HG02623 (cell line): ENCODE data around the gene ELP6.
"Not testable (repeated sequence)": the region's sequence is repeated elsewhere in the genome, so short reads cannot be mapped to it uniquely, and the experiment has no call there.

ENCODE experiments used
- ATAC-seq: cut with Tn5 transposase; IDR thresholded peaks from one replicate; pipeline ENCODE4 v1.9.1; 2021; ENCODE audit warnings: moderate library complexity; ENCODE audit not compliant: unreplicated experiment

ELP6 gene

GRCh38 chr3:47515100-47515499, 1.6 kb upstream of the ELP6 start:
- ATAC-seq: no peak

- ATAC-seq: no peak
These were observed 942 bp downstream of the ELP6 start for GRCh38 chr3:47512416-47513124.

- ATAC-seq: not testable (repeated sequence)
These were observed 8.2 kb downstream of the ELP6 start for GRCh38 chr3:47505267-47505666.

- ATAC-seq: no peak
These were observed 9.4 kb downstream of the ELP6 start for GRCh38 chr3:47504113-47504512.

- ATAC-seq: no peak
These were observed 10.5 kb downstream of the ELP6 start for GRCh38 chr3:47503033-47503432.

- ATAC-seq: no peak
These were observed 16.6 kb downstream of the ELP6 start for GRCh38 chr3:47496892-47497291.

GRCh38 chr3:47495886-47496285, 17.6 kb downstream of the ELP6 start:
- no peak for ATAC-seq

- no peak for ATAC-seq
These were observed 18.4 kb downstream of the ELP6 start for GRCh38 chr3:47495111-47495510.

- no peak for ATAC-seq
These were observed 21.7 kb downstream of the ELP6 start for GRCh38 chr3:47491777-47492176.

GRCh38 chr3:47491186-47491585, 22.3 kb downstream of the ELP6 start:
- no peak for ATAC-seq

GRCh38 chr3:47487265-47487664, 26.2 kb downstream of the ELP6 start:
- no peak for ATAC-seq

GRCh38 chr3:47485812-47486211, 27.7 kb downstream of the ELP6 start:
- ATAC-seq: no peak

GRCh38 chr3:47482366-47482765, 31.1 kb downstream of the ELP6 start:
- no peak for ATAC-seq

- not testable (repeated sequence) for ATAC-seq
These were observed 31.7 kb downstream of the ELP6 start for GRCh38 chr3:47481763-47482162.

- ATAC-seq: not testable (repeated sequence)
These were observed 33.2 kb downstream of the ELP6 start for GRCh38 chr3:47480267-47480666.

GRCh38 chr3:47479826-47480160, 33.7 kb downstream of the ELP6 start:
- no peak for ATAC-seq

GRCh38 chr3:47478022-47478421, 35.5 kb downstream of the ELP6 start:
- ATAC-seq: no peak

- no peak for ATAC-seq
These were observed 36.8 kb downstream of the ELP6 start for GRCh38 chr3:47476644-47477199.

GRCh38 chr3:47476330-47476626, 37.2 kb downstream of the ELP6 start:
- no peak for ATAC-seq

GRCh38 chr3:47475570-47476329, 37.8 kb downstream of the ELP6 start, which contains the start of gene SCAP:
TSS of gene SCAP (minus strand) at chr3:47475941. CDS start at chr3:47442993, 32,948 bp downstream.
- ATAC-seq: peak; percentile 89

- ATAC-seq: no peak
These were observed 38.4 kb downstream of the ELP6 start for GRCh38 chr3:47475029-47475569.

GRCh38 chr3:47473391-47473790, 40.1 kb downstream of the ELP6 start:
- no peak for ATAC-seq
